Measurements from ENCODE around the gene FAM167B.

GRCh38 chr1:32286763-32287162, 39.7 kb downstream of the FAM167B start:
- TF ChIP-seq EP300 (IDR thresholded peaks at IDR 0.05) (no peak), CTCF (IDR thresholded peaks at IDR 0.05) (no peak)
